ENCODE data around the gene VASH1.

VASH1 gene

GRCh38 chr14:76772300-76773187, 11.3 kb downstream of the VASH1 start:
- DNase-seq, result no peak

GRCh38 chr14:76773188-76773885, 12.1 kb downstream of the VASH1 start:
- DNase-seq, result peak; percentile 58 to 80

GRCh38 chr14:76773956-76774820, 12.9 kb downstream of the VASH1 start:
- DNase-seq, result no peak

GRCh38 chr14:76774821-76775694, 13.8 kb downstream of the VASH1 start:
- DNase-seq, result no peak

- DNase-seq, result no peak
Observed at GRCh38 chr14:76775695-76776427, 14.6 kb downstream of the VASH1 start.

GRCh38 chr14:76776428-76777251, 15.4 kb downstream of the VASH1 start:
- no peak for DNase-seq

GRCh38 chr14:76777721-76778120, 16.5 kb downstream of the VASH1 start:
- no peak for DNase-seq

GRCh38 chr14:76778546-76779215, 17.4 kb downstream of the VASH1 start:
- DNase-seq, result no peak

GRCh38 chr14:76779221-76780057, 18.2 kb downstream of the VASH1 start:
- no peak for DNase-seq

GRCh38 chr14:76780058-76780345, 18.7 kb downstream of the VASH1 start:
- no peak for DNase-seq

- no peak for DNase-seq
Observed at GRCh38 chr14:76780360-76780759, 19.1 kb downstream of the VASH1 start.

- DNase-seq, result no peak
Observed at GRCh38 chr14:76780875-76781647, 19.8 kb downstream of the VASH1 start.

GRCh38 chr14:76781648-76782051, 20.4 kb downstream of the VASH1 start:
- no peak for DNase-seq

- no peak for DNase-seq
Observed at GRCh38 chr14:76782115-76782884, 21.0 kb downstream of the VASH1 start.

GRCh38 chr14:76782885-76783566, 21.8 kb downstream of the VASH1 start:
- DNase-seq, result no peak

GRCh38 chr14:76784266-76784874, 23.1 kb downstream of the VASH1 start:
- DNase-seq, result no peak

Data from bone marrow (tissue), 2 donors.